GM21360 (cell line): ENCODE results near the gene TMEM158.

Source experiments
- ATAC-seq: cut with Tn5 transposase; IDR thresholded peaks from one replicate; pipeline ENCODE4 v1.9.1; 2021; ENCODE audit warnings: mild to moderate bottlenecking, moderate library complexity; ENCODE audit not compliant: unreplicated experiment

TMEM158 gene

GRCh38 chr3:45205126-45205525 is 21.0 kb downstream of the TMEM158 start:
- no peak for ATAC-seq

DNA sequence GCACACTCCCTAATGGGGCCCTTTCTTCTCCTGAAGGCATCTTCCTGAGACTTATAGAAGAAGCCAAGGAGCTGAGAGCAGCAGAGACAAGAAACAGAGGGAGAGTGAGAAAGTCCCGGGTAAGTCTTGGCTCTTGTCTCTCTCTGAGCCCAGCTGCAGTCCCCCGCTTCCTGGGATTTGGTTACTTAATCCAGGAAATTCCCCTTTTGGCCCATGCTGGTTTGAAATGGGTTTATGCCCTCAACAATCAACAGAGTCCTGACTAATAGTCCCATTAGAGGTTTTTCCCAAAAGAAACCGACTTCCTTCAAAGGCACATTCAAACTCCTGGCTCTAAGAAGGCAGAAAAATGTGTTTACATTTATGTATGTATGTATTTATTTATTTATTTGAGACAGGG is 22.0 kb downstream of the TMEM158 start:
- ATAC-seq, result no peak

GRCh38 chr3:45199837-45200648 is 26.0 kb downstream of the TMEM158 start:
- ATAC-seq, result no peak

DNA sequence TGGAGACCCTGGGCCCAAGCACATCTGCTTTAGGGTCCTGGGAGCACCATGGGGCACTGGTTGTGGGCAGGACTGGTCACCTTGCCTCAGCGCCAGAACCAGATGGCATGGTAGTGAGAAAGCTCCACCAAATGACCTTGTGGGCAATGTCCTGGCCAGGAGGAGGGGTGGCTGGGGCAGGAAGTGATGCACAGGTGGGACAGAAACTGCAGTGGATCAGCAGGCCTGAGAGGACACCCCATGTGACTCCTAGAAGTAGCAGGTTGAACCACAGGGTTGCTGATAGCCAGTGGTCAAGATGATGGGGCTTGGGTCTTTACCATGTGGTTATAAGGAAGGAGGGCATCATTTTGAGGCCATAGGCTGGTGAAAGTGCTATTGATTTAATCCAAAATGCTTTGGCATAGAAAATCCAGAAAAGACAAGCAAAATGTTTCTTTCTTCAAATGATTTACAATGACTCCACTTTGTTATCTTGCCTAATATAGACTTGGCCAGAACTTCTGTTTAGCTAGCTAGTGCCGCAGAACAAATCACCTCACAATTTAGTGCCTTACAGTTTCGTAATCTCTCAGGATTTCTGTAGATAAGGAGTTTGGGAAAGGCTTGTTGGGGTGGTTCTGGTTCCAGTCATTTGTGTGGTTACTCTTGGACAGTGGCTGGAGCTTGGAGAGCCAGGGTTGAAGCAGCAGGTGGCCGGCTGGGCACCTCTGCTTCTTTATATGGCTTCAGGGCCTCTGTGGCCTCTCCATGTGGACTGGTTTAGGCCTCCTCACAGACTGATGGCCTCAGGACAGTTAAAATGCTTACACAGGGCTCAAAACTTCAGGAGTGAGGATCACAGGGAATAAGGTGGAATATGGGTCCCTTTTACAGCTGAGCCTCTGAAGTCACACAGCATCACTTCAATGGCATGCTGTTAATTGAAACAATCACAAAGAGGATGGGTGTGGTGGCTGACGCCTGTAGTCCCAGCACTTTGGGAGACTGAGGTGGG is 27.5 kb downstream of the TMEM158 start:
- ATAC-seq, result no peak

- ATAC-seq, result no peak
Observed at GRCh38 chr3:45194791-45195190, 31.3 kb downstream of the TMEM158 start.

DNA sequence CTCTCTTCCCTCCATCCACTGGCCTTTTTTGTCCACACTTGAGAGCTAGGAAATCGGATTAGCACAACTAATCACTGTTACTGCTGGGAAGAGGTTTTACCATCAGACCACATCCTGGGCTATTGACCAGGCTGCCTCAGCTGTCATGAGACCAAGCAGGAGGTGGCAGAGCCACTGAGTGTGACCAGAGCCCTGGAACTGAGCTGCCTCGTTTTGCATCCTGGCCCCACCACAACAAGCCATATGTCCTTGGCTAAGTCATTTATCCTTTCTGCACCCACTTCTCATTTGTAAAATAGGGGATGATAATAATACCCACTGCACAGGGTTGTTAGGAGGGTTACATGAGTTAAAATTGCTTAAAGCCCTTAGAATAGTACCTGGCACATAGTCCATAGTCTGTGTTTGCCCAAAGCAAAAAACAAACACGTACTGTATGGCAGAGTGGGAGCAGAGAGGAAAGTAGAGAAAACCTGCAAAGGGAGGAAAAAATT is 34.1 kb downstream of the TMEM158 start:
- ATAC-seq, result no peak

- no peak for ATAC-seq
Observed at GRCh38 chr3:45191424-45191823, 34.7 kb downstream of the TMEM158 start.

DNA sequence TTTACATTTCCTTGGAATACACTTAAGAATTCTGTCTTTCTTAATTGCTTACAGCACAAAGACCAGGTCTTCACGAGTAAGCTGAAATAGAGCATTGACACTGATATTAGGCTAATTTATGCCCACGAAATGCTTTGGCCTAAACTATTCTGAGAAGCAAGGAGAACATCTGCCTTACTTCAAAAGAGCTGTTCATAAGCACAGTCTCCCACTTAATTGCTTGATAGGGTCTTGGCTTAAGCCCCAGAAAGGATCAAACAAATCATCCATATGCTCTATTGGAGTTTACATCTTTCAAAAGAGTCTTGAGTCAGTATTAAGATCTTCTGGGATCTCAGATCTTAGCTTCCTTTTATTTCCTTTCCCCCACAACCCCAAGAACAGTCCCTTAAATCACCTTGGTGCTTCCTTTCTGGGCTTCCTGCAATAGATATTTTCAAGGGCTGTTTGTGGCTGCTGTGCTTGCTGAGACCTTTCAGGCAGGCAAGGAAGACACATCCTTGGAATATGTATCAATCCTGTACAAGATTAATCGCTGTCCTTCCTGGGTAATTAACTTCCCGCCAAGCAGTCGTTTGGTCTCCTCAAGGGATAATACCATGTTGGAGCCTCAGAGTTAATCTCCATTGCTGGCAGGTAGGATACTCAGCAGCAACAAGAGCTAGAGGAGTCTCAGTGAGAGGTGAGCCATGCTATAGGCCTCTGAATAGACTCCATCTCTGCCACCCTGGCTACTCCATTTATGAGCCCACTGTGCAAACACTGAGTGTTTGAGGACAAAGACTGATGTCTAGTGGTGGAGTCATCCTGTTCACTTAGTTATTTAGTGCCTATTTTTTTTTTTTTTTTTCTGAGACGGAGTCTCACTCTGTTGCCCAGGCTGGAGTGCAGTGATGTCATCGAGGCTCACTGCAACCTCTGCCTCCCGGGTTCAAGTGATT is 37.1 kb downstream of the TMEM158 start:
- ATAC-seq, result no peak

GRCh38 chr3:45187694-45188141 is 38.4 kb downstream of the TMEM158 start:
- ATAC-seq, result no peak

DNA sequence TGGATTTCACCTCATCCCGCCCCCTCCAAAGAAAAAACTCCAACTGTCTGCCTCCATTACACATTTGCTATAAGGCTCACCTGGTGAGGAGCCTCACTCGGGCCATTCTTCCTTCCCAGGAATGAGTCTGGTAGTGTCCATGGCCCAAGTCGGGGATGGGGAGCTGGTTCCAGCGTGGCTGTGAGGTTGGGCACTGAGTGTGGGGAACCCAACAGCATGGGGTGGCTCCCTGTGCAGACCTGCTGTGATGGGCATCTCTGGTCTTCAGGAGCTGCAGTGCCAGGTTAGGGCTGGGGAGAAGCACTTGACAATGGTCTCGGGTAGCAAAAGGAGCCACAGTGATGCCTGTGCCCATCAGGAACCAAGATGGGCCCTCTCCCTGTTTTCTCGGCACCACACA is 39.2 kb downstream of the TMEM158 start:
- ATAC-seq, result no peak

DNA sequence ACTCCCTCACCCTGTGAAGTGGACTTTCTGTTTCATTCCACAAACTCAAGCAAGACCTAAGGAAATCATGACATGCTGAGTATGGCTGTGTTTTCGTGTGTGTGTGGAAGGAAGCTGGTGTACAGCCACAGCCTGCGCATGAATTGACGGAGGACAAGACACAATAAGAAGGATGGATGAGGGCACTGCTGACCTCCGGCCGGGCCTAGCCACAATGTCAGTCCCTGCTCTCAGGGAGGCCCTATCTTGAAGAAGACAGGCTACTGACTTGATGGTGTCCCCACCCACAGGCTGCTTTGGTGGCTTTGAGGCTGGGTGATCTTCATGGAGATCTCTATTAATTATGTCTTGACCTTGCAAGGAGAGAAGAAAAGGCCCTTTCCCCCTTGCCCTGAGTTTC is 40.6 kb downstream of the TMEM158 start:
- ATAC-seq, result no peak

DNA sequence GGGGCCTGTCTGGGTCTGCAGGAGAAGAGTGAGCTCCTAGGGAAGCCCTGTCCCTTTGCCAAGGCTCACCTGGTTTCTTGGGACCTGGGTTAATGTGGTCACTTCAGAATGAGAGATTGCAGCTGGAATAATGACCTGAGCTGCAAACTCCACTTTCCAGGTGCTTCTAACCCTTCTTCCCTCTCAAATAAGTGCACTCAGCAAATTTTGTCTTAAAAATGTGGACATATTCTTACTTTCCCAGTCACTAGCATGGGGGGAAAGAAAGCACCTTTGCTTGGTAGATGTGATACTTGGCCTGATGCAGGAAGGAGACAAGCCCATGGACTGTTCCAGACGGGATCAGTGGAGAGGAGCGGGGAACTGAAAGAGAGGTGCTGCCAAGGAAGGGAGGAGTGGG is 41.0 kb downstream of the TMEM158 start:
- no peak for ATAC-seq

GRCh38 chr3:45183872-45184262 is 42.2 kb downstream of the TMEM158 start:
- no peak for ATAC-seq

DNA sequence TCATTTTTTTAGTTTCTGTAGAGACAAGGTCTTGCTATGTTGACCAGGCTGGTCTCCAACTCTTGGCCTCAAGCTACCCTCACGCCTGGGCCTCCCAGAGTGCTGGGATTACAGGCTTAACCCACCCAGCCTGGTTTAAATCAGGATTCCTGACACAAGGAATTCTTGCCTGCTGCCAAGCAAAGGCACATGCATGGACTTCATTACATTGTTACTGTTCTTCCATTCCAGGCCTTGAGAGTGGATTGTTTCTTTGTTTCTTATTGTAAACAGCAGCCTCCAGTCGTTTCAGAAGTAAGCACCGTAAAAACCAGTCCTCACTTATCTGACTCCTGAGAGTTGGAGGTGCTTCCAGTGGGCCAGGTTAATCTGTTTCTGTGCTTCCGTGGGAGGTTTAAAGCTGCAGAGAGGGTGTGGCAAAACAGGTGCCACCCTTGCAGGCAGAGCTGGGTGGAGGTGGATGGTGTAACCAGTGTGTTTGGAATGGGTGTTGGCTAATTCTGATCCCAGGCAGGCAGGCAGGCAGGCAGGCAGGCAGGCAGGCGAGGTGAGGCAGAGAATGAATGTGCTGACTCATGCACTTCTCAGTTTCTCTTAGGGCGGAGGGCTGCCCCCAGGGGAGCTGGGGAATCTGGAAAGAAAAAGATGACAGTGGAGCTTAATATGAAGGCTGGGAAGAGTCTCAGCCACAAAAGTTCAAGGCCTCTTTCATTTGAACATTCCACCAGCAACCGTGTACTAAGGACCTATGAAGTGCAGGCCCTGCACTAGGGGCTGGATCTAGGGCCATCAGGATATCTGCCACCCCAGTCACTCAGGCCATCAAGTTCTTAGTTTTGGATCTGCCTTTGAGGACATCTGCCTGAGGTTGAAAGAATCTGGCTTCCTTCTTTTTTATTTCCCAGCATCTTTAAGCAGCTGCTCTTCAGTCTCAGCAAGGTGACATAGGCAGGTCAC is 42.9 kb downstream of the TMEM158 start:
- no peak for ATAC-seq

- ATAC-seq, result no peak
Observed at GRCh38 chr3:45181496-45181895, 44.6 kb downstream of the TMEM158 start.

DNA sequence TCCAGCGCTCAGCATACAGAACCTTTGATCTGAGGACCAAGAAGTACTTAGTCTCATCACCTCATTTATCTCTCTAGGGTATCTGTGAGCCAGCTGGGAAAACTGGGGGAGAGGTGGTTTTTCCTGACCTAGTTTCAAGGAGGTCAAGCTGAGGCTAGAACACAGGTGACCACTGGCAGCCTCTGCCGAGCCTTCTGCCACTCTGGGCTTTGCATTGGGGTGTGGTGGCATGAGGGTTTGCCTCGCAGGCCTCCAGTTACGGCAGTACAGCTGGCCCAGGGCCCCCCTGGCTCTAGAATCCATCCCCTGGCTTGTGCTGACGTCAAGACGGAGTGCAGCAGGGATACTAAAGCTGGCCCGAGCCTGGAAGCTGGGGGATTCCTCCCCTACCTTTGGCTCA is 45.2 kb downstream of the TMEM158 start:
- no peak for ATAC-seq

GRCh38 chr3:45180051-45180450 is 46.0 kb downstream of the TMEM158 start:
- no peak for ATAC-seq

DNA sequence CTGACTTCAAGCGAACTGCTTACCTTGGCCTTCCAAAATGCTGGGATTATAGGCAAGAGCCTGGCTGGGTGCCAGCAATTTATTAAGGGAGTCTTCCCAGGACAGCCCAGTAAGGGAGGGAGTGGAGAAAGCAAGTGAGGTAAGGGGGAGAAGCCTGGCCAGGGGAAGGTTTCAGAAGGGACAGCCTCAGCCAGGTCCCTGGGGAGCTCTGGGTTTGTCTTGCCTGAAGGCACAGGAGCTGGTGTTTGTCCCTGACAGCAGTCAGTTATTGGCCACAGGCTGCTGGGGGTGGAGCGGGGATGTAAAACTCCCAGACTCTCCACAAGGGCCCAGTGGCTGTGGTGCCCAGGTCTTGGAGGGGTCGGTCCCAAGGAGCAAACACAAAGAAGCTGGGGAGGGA is 46.9 kb downstream of the TMEM158 start:
- ATAC-seq, result no peak
